HG03045 (cell line): ENCODE results near the gene CDH4.
"Not testable (repeated sequence)": the region's sequence is repeated elsewhere in the genome, so short reads cannot be mapped to it uniquely, and the experiment has no call there.

Experiments used
- ATAC-seq: cut with Tn5 transposase; IDR thresholded peaks from one replicate; pipeline ENCODE4 v1.9.1; 2021; ENCODE audit warnings: mild to moderate bottlenecking, moderate library complexity; ENCODE audit not compliant: unreplicated experiment

The CDH4 gene

GRCh38 chr20:61253264-61253639, 1.2 kb downstream of the CDH4 start:
- ATAC-seq, result no peak

- ATAC-seq, result no peak
These were observed 1.8 kb downstream of the CDH4 start for GRCh38 chr20:61253640-61254511.

- no peak for ATAC-seq
These were observed 3.0 kb downstream of the CDH4 start for GRCh38 chr20:61254881-61255626.

- ATAC-seq, result no peak
These were observed 4.3 kb downstream of the CDH4 start for GRCh38 chr20:61256365-61256764.

GRCh38 chr20:61256824-61257223, 4.8 kb downstream of the CDH4 start:
- ATAC-seq, result no peak

GRCh38 chr20:61257611-61258010, 5.5 kb downstream of the CDH4 start:
- ATAC-seq, result no peak

- no peak for ATAC-seq
These were observed 7.7 kb downstream of the CDH4 start for GRCh38 chr20:61259741-61260140.

GRCh38 chr20:61260905-61261304, 8.8 kb downstream of the CDH4 start:
- ATAC-seq, result no peak

GRCh38 chr20:61262036-61262435, 10.0 kb downstream of the CDH4 start:
- no peak for ATAC-seq

- ATAC-seq, result no peak
These were observed 10.5 kb downstream of the CDH4 start for GRCh38 chr20:61262514-61262913.

- no peak for ATAC-seq
These were observed 11.1 kb downstream of the CDH4 start for GRCh38 chr20:61263084-61263695.

GRCh38 chr20:61263938-61264337, 11.9 kb downstream of the CDH4 start:
- ATAC-seq, result no peak

- no peak for ATAC-seq
These were observed 15.2 kb downstream of the CDH4 start for GRCh38 chr20:61267241-61267640.

GRCh38 chr20:61268024-61268423, 16.0 kb downstream of the CDH4 start:
- ATAC-seq, result no peak

- ATAC-seq, result no peak
These were observed 19.5 kb downstream of the CDH4 start for GRCh38 chr20:61271312-61272231.

GRCh38 chr20:61273024-61273423, 21.0 kb downstream of the CDH4 start:
- ATAC-seq, result not testable (repeated sequence)

GRCh38 chr20:61273666-61274065, 21.6 kb downstream of the CDH4 start:
- ATAC-seq, result not testable (repeated sequence)

- no peak for ATAC-seq
These were observed 22.3 kb downstream of the CDH4 start for GRCh38 chr20:61274326-61274725.

- no peak for ATAC-seq
These were observed 26.2 kb downstream of the CDH4 start for GRCh38 chr20:61278296-61278695.

GRCh38 chr20:61279621-61280150, 27.6 kb downstream of the CDH4 start:
- no peak for ATAC-seq
